ENCODE results near the gene LRG1.

The LRG1 gene

DNA sequence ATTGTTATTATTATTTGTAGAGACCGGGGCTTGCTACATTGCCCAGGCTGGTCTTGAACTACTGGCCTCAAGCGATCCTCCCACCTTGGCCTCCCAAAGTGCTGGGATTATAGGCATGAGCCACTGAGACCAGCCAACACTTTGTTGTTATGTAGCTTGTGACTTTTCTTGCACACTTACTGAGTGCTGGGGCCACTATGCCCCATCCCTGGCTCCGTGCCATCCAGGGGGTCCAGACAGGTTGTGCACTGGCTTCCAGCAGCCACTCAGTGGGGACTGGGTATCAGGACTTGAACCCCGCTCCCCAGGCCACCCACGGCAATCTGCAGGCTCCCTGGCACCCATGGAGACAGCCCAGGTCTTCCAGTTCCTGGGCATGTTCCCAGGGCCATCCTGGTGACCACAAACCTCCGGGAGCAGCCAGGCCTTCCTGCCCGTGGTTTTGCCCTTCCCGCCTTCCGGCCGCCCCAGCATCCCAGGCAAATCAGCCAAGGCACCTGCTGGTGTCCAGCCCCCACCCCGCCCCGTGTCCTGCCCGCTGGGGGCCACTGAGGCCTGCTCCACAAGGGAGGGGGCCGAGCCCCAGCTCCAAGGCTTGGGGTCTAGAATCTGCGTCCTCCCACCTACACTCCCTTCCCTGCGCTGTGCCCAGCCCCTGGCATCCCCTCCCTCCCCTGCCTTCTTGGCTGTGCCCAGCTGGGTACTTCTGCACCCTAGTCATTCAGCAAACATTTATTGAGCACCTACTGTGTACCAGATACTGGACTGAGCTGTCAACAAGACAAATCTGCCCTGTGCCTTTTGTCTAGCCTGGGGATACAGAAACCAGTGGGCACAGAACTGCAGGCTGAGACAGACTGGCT lies 43.4 kb upstream of the LRG1 start:
- Histone ChIP-seq H3K18ac (ENCODE audit: low read depth in 1 of 2, low read length in 2 of 2) (peak overlapping the region in 1 of 2 experiments; percentile 46), H3K27ac (ENCODE audit: low read length, poor library complexity, severe bottlenecking) (no peak overlapping the region), H2BK12ac (ENCODE audit: low read length in 2 of 2) (peak overlapping the region in 1 of 2 experiments; percentile 57), H3K4me2 (ENCODE audit: low read length, poor library complexity, severe bottlenecking) (no peak overlapping the region), H3K27me3 (ENCODE audit: control insufficient read depth in 1 of 2, insufficient read depth in 1 of 2, low read length in 2 of 2) (peaks cover 52 to 70% of the 10 kb centered on the region in 2 experiments), H3K4me1 (ENCODE audit: control insufficient read depth, insufficient read depth, low read depth, low read length) (peaks cover 28% of the 10 kb centered on the region), H2AFZ (ENCODE audit: low read depth, low read length) (no peak overlapping the region), H2BK120ac (ENCODE audit: low read depth, low read length) (no peak overlapping the region), H2BK15ac (ENCODE audit: low read depth, poor library complexity, severe bottlenecking) (no peak overlapping the region), H3K4me3 (ENCODE audit: insufficient read depth in 1 of 2, low read depth in 1 of 2, low read length in 2 of 2) (no peak overlapping the region), H2AK5ac (ENCODE audit: low read length, severe bottlenecking) (no peak overlapping the region), H3K9me3 (ENCODE audit: control insufficient read depth, low read length) (no peaks in the 10 kb centered on the region), H3K9ac (ENCODE audit: low read length) (no peak overlapping the region), H4K91ac (ENCODE audit: low read length) (peak overlapping the region; percentile 28), H2BK5ac (ENCODE audit: low read depth, low read length, poor library complexity, severe bottlenecking) (no peak overlapping the region), H4K8ac (ENCODE audit: low read length) (peak overlapping the region; percentile 57), H3K79me1 (replicated peaks; ENCODE audit: low read length, poor library complexity, severe bottlenecking) (no peaks in the 10 kb centered on the region), H3K4ac (ENCODE audit: low read depth in 1 of 2, low read length in 2 of 2) (no peak overlapping the region), H3K23ac (ENCODE audit: low read length in 2 of 2) (no peak overlapping the region), H3K36me3 (ENCODE audit: control insufficient read depth in 1 of 2, insufficient read depth in 2 of 2, low read depth in 1 of 2, low read length in 2 of 2) (no peaks in the 10 kb centered on the region), H3K14ac (ENCODE audit: low read length in 2 of 2) (no peak overlapping the region)
- DNase-seq = no peak
- WGBS = 72% methylated on average over 16 of the region's 16 CpGs

DNA sequence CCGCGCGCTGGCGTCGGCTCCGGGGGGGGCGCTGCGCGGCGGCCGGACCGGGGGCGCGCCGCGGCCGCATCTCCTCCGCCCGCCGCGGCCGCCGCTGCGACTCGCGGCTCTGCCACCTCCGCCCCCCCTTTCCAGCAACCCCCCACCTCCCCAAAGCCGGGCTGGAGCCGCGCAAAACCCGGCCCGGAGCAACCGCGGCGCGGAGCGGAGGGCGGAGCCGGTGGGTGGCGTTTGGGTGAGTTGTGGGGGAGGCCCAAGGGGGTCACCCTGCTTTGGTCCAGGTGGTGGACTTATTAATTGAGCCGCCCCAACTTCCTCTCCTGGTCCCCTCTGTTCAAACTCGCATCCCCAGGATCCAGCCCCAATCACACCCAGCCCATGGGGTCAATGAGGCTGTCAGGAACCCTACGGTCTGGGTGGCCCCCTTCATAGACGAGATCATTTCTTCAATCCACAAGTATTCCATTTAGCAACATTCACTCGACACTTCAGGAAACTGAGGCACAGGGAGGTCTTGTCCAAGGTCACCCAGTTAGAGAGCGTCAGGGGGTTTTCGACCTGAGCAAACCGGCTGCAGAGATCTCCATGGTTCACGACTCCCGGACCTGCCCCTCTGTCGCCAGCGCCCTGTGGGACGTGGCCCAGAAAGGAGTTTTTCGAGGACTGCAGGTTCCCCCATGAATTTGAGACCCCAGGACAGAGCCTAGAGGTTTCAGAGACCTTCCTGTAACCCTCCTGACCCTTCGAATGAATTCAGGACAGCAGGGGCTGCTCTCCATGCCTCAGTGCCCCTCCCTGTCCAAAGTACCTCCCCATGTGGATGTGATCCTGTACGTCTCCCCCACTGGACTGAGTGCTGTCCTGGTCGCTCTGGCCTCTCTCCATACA lies 42.1 kb upstream of the LRG1 start:
- H3K4ac ChIP-seq (ENCODE audit: low read depth in 1 of 2, low read length in 2 of 2) = no peak overlapping the region
- no peaks in the 10 kb centered on the region for H3K79me1 ChIP-seq (replicated peaks; ENCODE audit: low read length, poor library complexity, severe bottlenecking)
- DNase-seq = peak; percentile 27
- peak overlapping the region; percentile 43 for H4K91ac ChIP-seq (ENCODE audit: low read length)
- no peak overlapping the region for H3K14ac ChIP-seq (ENCODE audit: low read length in 2 of 2)
- WGBS = 32% methylated on average over 21 of the region's 57 CpGs
- peak overlapping the region; percentile 61 for H2AK5ac ChIP-seq (ENCODE audit: low read length, severe bottlenecking)
- H2BK12ac ChIP-seq (ENCODE audit: low read length in 2 of 2) = peak overlapping the region; percentile 4 to 15
- H2BK5ac ChIP-seq (ENCODE audit: low read depth, low read length, poor library complexity, severe bottlenecking) = no peak overlapping the region
- no peak overlapping the region for H2AFZ ChIP-seq (ENCODE audit: low read depth, low read length)
- H3K4me2 ChIP-seq (ENCODE audit: low read length, poor library complexity, severe bottlenecking) = peak overlapping the region; percentile 51
- H3K4me3 ChIP-seq (ENCODE audit: insufficient read depth in 1 of 2, low read depth in 1 of 2, low read length in 2 of 2) = peak overlapping the region in 1 of 2 experiments; percentile 49
- H2BK15ac ChIP-seq (ENCODE audit: low read depth, poor library complexity, severe bottlenecking) = peak overlapping the region; percentile 3
- H2BK120ac ChIP-seq (ENCODE audit: low read depth, low read length) = no peak overlapping the region
- H3K9ac ChIP-seq (ENCODE audit: low read length) = no peak overlapping the region
- H4K8ac ChIP-seq (ENCODE audit: low read length) = no peak overlapping the region
- no peak overlapping the region for H3K27ac ChIP-seq (ENCODE audit: low read length, poor library complexity, severe bottlenecking)
- H3K9me3 ChIP-seq (ENCODE audit: control insufficient read depth, low read length) = no peaks in the 10 kb centered on the region
- peaks cover 28% of the 10 kb centered on the region for H3K4me1 ChIP-seq (ENCODE audit: control insufficient read depth, insufficient read depth, low read depth, low read length)
- H3K27me3 ChIP-seq (ENCODE audit: control insufficient read depth in 1 of 2, insufficient read depth in 1 of 2, low read length in 2 of 2) = peaks cover 52 to 79% of the 10 kb centered on the region in 2 experiments
- H3K23ac ChIP-seq (ENCODE audit: low read length in 2 of 2) = no peak overlapping the region
- H3K18ac ChIP-seq (ENCODE audit: low read depth in 1 of 2, low read length in 2 of 2) = peak overlapping the region in 1 of 2 experiments; percentile 42
- no peaks in the 10 kb centered on the region for H3K36me3 ChIP-seq (ENCODE audit: control insufficient read depth in 1 of 2, insufficient read depth in 2 of 2, low read depth in 1 of 2, low read length in 2 of 2)

- H2AK5ac ChIP-seq (ENCODE audit: low read length, severe bottlenecking) = no peak overlapping the region
- H2BK5ac ChIP-seq (ENCODE audit: low read depth, low read length, poor library complexity, severe bottlenecking) = no peak overlapping the region
- no peaks in the 10 kb centered on the region for H3K9me3 ChIP-seq (ENCODE audit: control insufficient read depth, low read length)
These were observed 41.3 kb upstream of the LRG1 start for GRCh38 chr19:4580961-4581665.

More at GRCh38 chr19:4580961-4581665, 41.3 kb upstream of the LRG1 start:
- Histone ChIP-seq H3K4me1 (ENCODE audit: control insufficient read depth, insufficient read depth, low read depth, low read length) (peaks cover 29% of the 10 kb centered on the region), H3K18ac (ENCODE audit: low read depth in 1 of 2, low read length in 2 of 2) (peak overlapping the region in 1 of 2 experiments; percentile 56), H2BK15ac (ENCODE audit: low read depth, poor library complexity, severe bottlenecking) (peak overlapping the region; percentile 52), H3K4ac (ENCODE audit: low read depth in 1 of 2, low read length in 2 of 2) (no peak overlapping the region), H2BK120ac (ENCODE audit: low read depth, low read length) (no peak overlapping the region), H3K9ac (ENCODE audit: low read length) (no peak overlapping the region), H3K14ac (ENCODE audit: low read length in 2 of 2) (no peak overlapping the region), H3K4me3 (ENCODE audit: insufficient read depth in 1 of 2, low read depth in 1 of 2, low read length in 2 of 2) (peak overlapping the region in 1 of 2 experiments; percentile 49), H2BK12ac (ENCODE audit: low read length in 2 of 2) (peak overlapping the region in 1 of 2 experiments; percentile 48), H3K27me3 (ENCODE audit: control insufficient read depth in 1 of 2, insufficient read depth in 1 of 2, low read length in 2 of 2) (peaks cover 44 to 73% of the 10 kb centered on the region in 2 experiments), H3K4me2 (ENCODE audit: low read length, poor library complexity, severe bottlenecking) (peak overlapping the region; percentile 70), H3K79me1 (replicated peaks; ENCODE audit: low read length, poor library complexity, severe bottlenecking) (no peaks in the 10 kb centered on the region), H2AFZ (ENCODE audit: low read depth, low read length) (no peak overlapping the region), H4K91ac (ENCODE audit: low read length) (no peak overlapping the region), H3K23ac (ENCODE audit: low read length in 2 of 2) (peak overlapping the region in 1 of 2 experiments; percentile 57), H3K27ac (ENCODE audit: low read length, poor library complexity, severe bottlenecking) (no peak overlapping the region), H4K8ac (ENCODE audit: low read length) (no peak overlapping the region), H3K36me3 (ENCODE audit: control insufficient read depth in 1 of 2, insufficient read depth in 2 of 2, low read depth in 1 of 2, low read length in 2 of 2) (no peaks in the 10 kb centered on the region)
- no peak for DNase-seq
- WGBS = 5% methylated on average over 16 of the region's 62 CpGs

Measured in mesenchymal stem cell (in vitro differentiated cells and primary cell).